GM12891 (cell line): ENCODE results near the gene PRDM2.

Source experiments
- DNase-seq: peaks from one replicate; pipeline ENCODE4 v3.0.0; 2011; ENCODE audit warnings: low spot score; ENCODE audit not compliant: insufficient read length
- FAIRE-seq: peaks from 2 replicates; lab custom pipeline; 2011; peaks lifted over from hg19 to GRCh38; lab: Jason Lieb, UNC
- PAX5 ChIP-seq: IDR thresholded peaks from 2 replicates; pipeline ENCODE4 v1.6.1; 2011; ENCODE audit warnings: low read length, moderate library complexity, mild to moderate bottlenecking; ENCODE audit not compliant: insufficient read depth, severe bottlenecking
- POLR2A ChIP-seq: IDR thresholded peaks from 2 replicates; pipeline ENCODE4 v1.6.1; 2011; ENCODE audit warnings: low read depth, low read length, control low read depth
- POLR2AphosphoS5 ChIP-seq: IDR thresholded peaks from 2 replicates; pipeline ENCODE4 v1.6.1; 2011; ENCODE audit warnings: low read depth, low read length, control low read depth
- POU2F2 ChIP-seq: IDR thresholded peaks from 2 replicates; pipeline ENCODE4 v1.6.1; 2011; ENCODE audit warnings: low read depth, mild to moderate bottlenecking, control low read depth, low read length, moderate library complexity
- SPI1 ChIP-seq: IDR thresholded peaks from 2 replicates; pipeline ENCODE4 v1.6.1; 2011; ENCODE audit warnings: low read depth, low read length, control low read depth
- TAF1 ChIP-seq: IDR thresholded peaks from 2 replicates; pipeline ENCODE4 v1.6.1; 2011; ENCODE audit warnings: low read depth, low read length, control low read depth

The PRDM2 gene

GRCh38 chr1:13731897-13732296 is 31.9 kb downstream of the PRDM2 start:
- DNase-seq: no peak
- no peak for TF ChIP-seq PAX5
- TF ChIP-seq POLR2AphosphoS5: no peak
- peak; percentile 69 for FAIRE-seq

- DNase-seq (no peak), FAIRE-seq (peak; percentile 74)
- TF ChIP-seq TAF1 (no peak), SPI1 (peak; percentile 52)
These were observed 33.1 kb downstream of the PRDM2 start for GRCh38 chr1:13732971-13733667.

GRCh38 chr1:13733711-13734110 is 33.7 kb downstream of the PRDM2 start:
- DNase-seq: no peak
- FAIRE-seq: peak; percentile 20
- TF ChIP-seq POLR2AphosphoS5: no peak
- no peak for TF ChIP-seq TAF1
- no peak for TF ChIP-seq SPI1
- TF ChIP-seq POU2F2: no peak
- no peak for TF ChIP-seq PAX5
- TF ChIP-seq POLR2A: no peak

GRCh38 chr1:13735168-13735930 is 35.4 kb downstream of the PRDM2 start:
- TF ChIP-seq POLR2A (no peak), POLR2AphosphoS5 (no peak), POU2F2 (no peak), SPI1 (no peak), PAX5 (no peak), TAF1 (no peak)
- no peak for FAIRE-seq
- DNase-seq: no peak

DNA sequence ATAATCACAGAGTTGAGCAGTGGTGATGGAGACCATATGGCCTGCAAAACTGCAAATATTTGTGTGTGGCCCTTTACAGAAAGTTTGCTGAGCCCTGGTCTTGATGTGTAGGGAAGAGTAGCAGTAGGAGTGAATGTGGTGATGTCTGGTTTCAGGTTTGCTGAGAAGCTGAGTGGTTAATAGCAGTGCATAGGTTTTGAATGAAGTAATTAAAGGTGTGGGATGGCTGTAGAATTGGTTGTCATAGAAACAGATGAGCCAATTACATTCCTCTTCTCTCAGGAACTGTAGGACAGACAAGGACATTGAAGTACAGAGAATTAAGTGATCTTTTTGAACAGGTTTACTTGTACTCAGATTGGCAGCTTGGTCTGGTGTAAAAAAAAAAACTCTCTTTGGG is 37.4 kb downstream of the PRDM2 start:
- peak; percentile 66 for FAIRE-seq
- no peak for DNase-seq
- TF ChIP-seq POLR2AphosphoS5 (no peak), SPI1 (no peak), POU2F2 (no peak), TAF1 (no peak), PAX5 (no peak), POLR2A (no peak)

GRCh38 chr1:13746342-13746741 is 46.4 kb downstream of the PRDM2 start:
- DNase-seq (no peak), FAIRE-seq (no peak)
- TF ChIP-seq SPI1 (no peak), POLR2A (no peak), POLR2AphosphoS5 (no peak), PAX5 (no peak), TAF1 (no peak), POU2F2 (no peak)

GRCh38 chr1:13748610-13749505 is 48.9 kb downstream of the PRDM2 start:
- DNase-seq: peak; percentile 88
- TF ChIP-seq TAF1: no peak; the same call in none of the 2 replicates
- TF ChIP-seq PAX5: peak; percentile 14
- no peak for TF ChIP-seq POU2F2
- TF ChIP-seq SPI1: peak; percentile 45
- TF ChIP-seq POLR2AphosphoS5: peak; percentile 74; the same call in 1 of the 2 replicates
- peak; percentile 85 for TF ChIP-seq POLR2A
- FAIRE-seq: peak; percentile 95

GRCh38 chr1:13749543-13750341 is 49.8 kb downstream of the PRDM2 start:
- TF ChIP-seq TAF1 (no peak), POLR2AphosphoS5 (no peak), POU2F2 (no peak), SPI1 (no peak), POLR2A (no peak), PAX5 (no peak)
- no peak for FAIRE-seq
- DNase-seq: peak; percentile 16

DNA sequence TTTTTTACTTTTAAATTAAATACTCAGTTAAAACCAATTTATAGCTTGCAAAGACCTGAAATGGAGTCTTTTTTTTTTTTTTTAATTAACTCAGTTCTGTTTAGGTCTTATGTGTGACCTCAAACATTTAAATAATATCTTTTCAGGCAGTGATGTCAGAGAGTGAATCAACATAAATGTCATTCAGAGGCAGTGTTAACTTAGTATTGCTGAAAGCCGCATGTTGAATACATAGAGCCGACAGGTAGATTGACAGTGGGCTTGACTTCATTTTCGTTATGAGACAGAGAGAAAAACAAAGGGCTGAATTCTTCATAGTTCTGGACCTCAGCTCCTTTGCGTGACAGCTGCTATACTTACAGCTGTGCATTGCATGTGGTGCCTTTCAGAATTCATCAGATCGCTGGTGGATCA is 51.5 kb downstream of the PRDM2 start:
- DNase-seq: no peak
- FAIRE-seq: peak; percentile 47
- no peak for TF ChIP-seq PAX5
- TF ChIP-seq TAF1: no peak
- no peak for TF ChIP-seq POU2F2
- TF ChIP-seq POLR2AphosphoS5: no peak
- no peak for TF ChIP-seq POLR2A
- no peak for TF ChIP-seq SPI1
